A549 (cell line): ENCODE data around the gene RERE. TPM values are rescaled to one million over a fixed set of nuclear protein-coding genes. Genes with fewer than 3 reads are reported as not detected.

Experiments used
- ATAC-seq, 2 experiments: fragments of 200-7000 bp in 1 of 2; fragments of >200 bp in 1 of 2; cut with Nextera tagmentation in 1 of 2; cut with Tn5 transposase in 1 of 2; 3 replicates each; pipeline versions ENCODE4 v1.8.0 to v1.9.1; 2018 to 2020; ENCODE audit warnings: mild to moderate bottlenecking in 1 of 2, moderate library complexity in 1 of 2
- CTCF ChIA-PET: fragments of 300-600 bp; sonication (Branson Sonifier 250); formaldehyde crosslinking; extraction: SDS; loops from one replicate; lab custom pipeline; 2021; ENCODE audit warnings: antibody characterized with exemption, inconsistent platforms; lab: Yijun Ruan, JAX
- POLR2A ChIA-PET: fragments of 350-600 bp; formaldehyde crosslinking; extraction: SDS; loops from one replicate; lab custom pipeline; 2021; ENCODE audit warnings: antibody characterized with exemption, inconsistent platforms; lab: Yijun Ruan, JAX
- DNase-seq, 2 experiments: peaks; one replicate each; pipeline versions ENCODE4 v3.0.0 to v3.0.0-alpha.2; 2011 to 2016; ENCODE audit warnings: low read depth in 1 of 2, low spot score in 1 of 2
- FAIRE-seq: peaks from 2 replicates; lab custom pipeline; 2011; peaks lifted over from hg19 to GRCh38; lab: Jason Lieb, UNC
- H3K27ac ChIP-seq, 2 experiments: fragments of >200 bp; sonication (Bioruptor Twin); formaldehyde crosslinking; 3 replicates each; pipeline ENCODE4 v1.5.1; 2016 to 2017
- H3K4me1 ChIP-seq: fragments of >200 bp; sonication (Bioruptor Twin); formaldehyde crosslinking; 3 replicates; pipeline ENCODE4 v1.6.1; 2016
- H3K4me2 ChIP-seq: fragments of >200 bp; sonication (Bioruptor Twin); formaldehyde crosslinking; 3 replicates; pipeline ENCODE4 v1.6.1; 2016
- H3K4me3 ChIP-seq: fragments of >200 bp; sonication (Bioruptor Twin); formaldehyde crosslinking; 3 replicates; pipeline ENCODE4 v1.5.1; 2016
- H3K9me3 ChIP-seq: fragments of >200 bp; sonication (Bioruptor Twin); formaldehyde crosslinking; 3 replicates; pipeline ENCODE4 v1.6.1; 2016
- BCL3 ChIP-seq: fragments of >200 bp; sonication (Bioruptor Twin); formaldehyde crosslinking; IDR thresholded peaks from 3 replicates; pipeline ENCODE4 v1.6.1; 2016
- CHD4 ChIP-seq: fragments of 200-600 bp; sonication (generic); IDR thresholded peaks from 2 replicates; pipeline ENCODE4 v1.6.1; 2016; ENCODE audit warnings: antibody characterized with exemption, mild to moderate bottlenecking, borderline replicate concordance
- CTCF ChIP-seq: fragments of >200 bp; sonication (Bioruptor Twin); formaldehyde crosslinking; IDR thresholded peaks from 3 replicates; pipeline ENCODE4 v1.5.1; 2016
- FOSB ChIP-seq: fragments of 250-450 bp; sonication (Bioruptor Pico); IDR thresholded peaks from 2 replicates; pipeline ENCODE4 v1.5.0; 2020; ENCODE audit warnings: mild to moderate bottlenecking, moderate library complexity
- FOXS1 ChIP-seq: fragments of 250-450 bp; sonication (Bioruptor Pico); IDR thresholded peaks from 2 replicates; pipeline ENCODE4 v1.5.0; 2020; ENCODE audit warnings: mild to moderate bottlenecking, moderate library complexity
- HES2 ChIP-seq: fragments of >200 bp; sonication (Bioruptor Twin); formaldehyde crosslinking; IDR thresholded peaks from 2 replicates; pipeline ENCODE4 v1.6.1; 2016
- HEYL ChIP-seq: fragments of 250-450 bp; sonication (Bioruptor Pico); IDR thresholded peaks from 2 replicates; pipeline ENCODE4 v1.8.0; 2021; ENCODE audit warnings: mild to moderate bottlenecking, moderate library complexity
- HOXB13 ChIP-seq: fragments of 250-450 bp; sonication (Bioruptor Pico); IDR thresholded peaks from 2 replicates; pipeline ENCODE4 v1.5.0; 2020; ENCODE audit warnings: low read depth, mild to moderate bottlenecking, moderate library complexity
- JUN ChIP-seq, 2 experiments: fragments of >200 bp; sonication (Bioruptor Twin); formaldehyde crosslinking; IDR thresholded peaks; 2 replicates in 1 of 2; 3 replicates in 1 of 2; pipeline ENCODE4 v1.6.1; 2016 to 2017
- MAX ChIP-seq: IDR thresholded peaks from 2 replicates; pipeline ENCODE4 v1.6.1; 2012
- MAZ ChIP-seq: fragments of 150-350 bp; IDR thresholded peaks from 2 replicates; pipeline ENCODE4 v1.6.1; 2014; ENCODE audit warnings: antibody characterized with exemption, low read depth, low read length, borderline replicate concordance
- NFE2L2 ChIP-seq: fragments of 150-350 bp; conservative IDR thresholded peaks from 2 replicates; pipeline ENCODE4 v1.6.1; 2014; ENCODE audit warnings: low read length
- NPAS2 ChIP-seq: fragments of 250-450 bp; sonication (Bioruptor Pico); IDR thresholded peaks from 2 replicates; pipeline ENCODE4 v1.8.0; 2022; ENCODE audit warnings: mild to moderate bottlenecking, moderate library complexity, borderline replicate concordance
- PBX3 ChIP-seq: IDR thresholded peaks from 2 replicates; pipeline ENCODE4 v1.6.1; 2012
- RARB ChIP-seq: fragments of 250-450 bp; sonication (Bioruptor Pico); IDR thresholded peaks from 2 replicates; pipeline ENCODE4 v1.8.0; 2021; ENCODE audit warnings: mild to moderate bottlenecking, moderate library complexity
- RFX5 ChIP-seq: fragments of 450-650 bp; IDR thresholded peaks from 2 replicates; pipeline ENCODE4 v1.7.1; 2014; ENCODE audit warnings: antibody characterized with exemption, mild to moderate bottlenecking, moderate library complexity
- SMC3 ChIP-seq: fragments of >200 bp; sonication (Bioruptor Twin); formaldehyde crosslinking; IDR thresholded peaks from 3 replicates; pipeline ENCODE4 v1.6.1; 2018; ENCODE audit warnings: inconsistent platforms
- SREBF2 ChIP-seq: fragments of 450-650 bp; IDR thresholded peaks from 2 replicates; pipeline ENCODE4 v1.6.1; 2014; ENCODE audit warnings: mild to moderate bottlenecking, moderate library complexity
- TP53 ChIP-seq: fragments of 250-450 bp; sonication (Bioruptor Pico); IDR thresholded peaks from 2 replicates; pipeline ENCODE4 v1.5.0; 2021; ENCODE audit warnings: mild to moderate bottlenecking, moderate library complexity
- ZC3H11A ChIP-seq: fragments of 450-650 bp; IDR thresholded peaks from 2 replicates; pipeline ENCODE4 v1.6.1; 2014; ENCODE audit warnings: antibody characterized with exemption, mild to moderate bottlenecking
- ZNF302 ChIP-seq: fragments of 250-450 bp; sonication (Bioruptor Pico); IDR thresholded peaks from 2 replicates; pipeline ENCODE4 v1.9.0; 2021; ENCODE audit warnings: inconsistent platforms, mild to moderate bottlenecking, moderate library complexity
- ZSCAN20 ChIP-seq: fragments of 250-450 bp; sonication (Bioruptor Pico); IDR thresholded peaks from 2 replicates; pipeline ENCODE4 v1.8.0; 2022; ENCODE audit warnings: mild to moderate bottlenecking, moderate library complexity
- WGBS: methylation state at CpG from one replicate; pipeline ENCODE4 v1.1.6; 2017; ENCODE audit errors: missing lambda C conversion rate; 5-methylcytosine and 5-hydroxymethylcytosine counted together
- polyA plus RNA-seq, 4 experiments: library from polyadenylated mRNA; depleted of rRNA in 3 of 4; stranded (reverse); fragments of >200 nt; fragmentation: RNase III in 1 of 4; extraction: RNeasy Plus Mini Kit Qiagen cat#74134 plus additional on column Dnase treatment in 1 of 4; gene quantifications; 2 replicates in 3 of 4; 3 replicates in 1 of 4; pipeline ENCODE4 v1.2.3, GENCODE V29; 2011 to 2017

RERE gene
- polyA plus RNA-seq, 2 of the 4 experiments (the other 2 are of a cell fraction) = 12.6 to 28.6 TPM

- POLR2A ChIA-PET = no interaction called here
- 79% methylated on average over 4 of the region's 4 CpGs for WGBS
Observed at GRCh38 chr1:8527941-8528340, 289.5 kb downstream of the RERE start.

GRCh38 chr1:8525558-8526275 lies 291.7 kb downstream of the RERE start:
- no peak for FAIRE-seq
- TF ChIP-seq HEYL (CRISPR knock-in tag) (no peak), MAX (peak; percentile 59), PBX3 (0 out of 2 replicates have a peak, but pooled peaks have one; percentile 36)
- TF ChIP-seq, all 56 proteins: peak for 2
- H3K4me2 ChIP-seq = peak overlapping the region; percentile 80
- peaks cover 31% of the 10 kb centered on the region; the same call in 2 of the 3 replicates for H3K4me1 ChIP-seq
- peak; percentile 5 to 76 for DNase-seq
- ATAC-seq = peak; percentile 90 to 95
- CTCF ChIA-PET = interaction anchor here (0.5 to 1.5 kb wide), 7 partner anchors 11 to 616 kb away, joined by 3 to 4 read pairs (median 4); no protein-coding TSS in a partner anchor
- 26% methylated on average over 6 of the region's 11 CpGs for WGBS
- no peaks in the 10 kb centered on the region for H3K9me3 ChIP-seq
- POLR2A ChIA-PET = no interaction called here
- peak overlapping the region; percentile 47 to 80 for H3K27ac ChIP-seq
- peak overlapping the region; percentile 27; the same call in 2 of the 3 replicates for H3K4me3 ChIP-seq

More at GRCh38 chr1:8527941-8528340, 289.5 kb downstream of the RERE start:
- ATAC-seq = no peak
- no peak for FAIRE-seq
- TF ChIP-seq FOXS1 (no peak), TP53 (CRISPR knock-in tag) (no peak), NPAS2 (CRISPR knock-in tag) (no peak), HES2 (no peak), ZC3H11A (no peak), RARB (CRISPR knock-in tag) (no peak), HEYL (CRISPR knock-in tag) (no peak), NFE2L2 (no peak), SMC3 (no peak), RFX5 (no peak), BCL3 (no peak)
- TF ChIP-seq, all 56 proteins: peak for 0
- CTCF ChIA-PET = no interaction called here
- Histone ChIP-seq H3K4me1 (peaks cover 27% of the 10 kb centered on the region; the same call in 2 of the 3 replicates), H3K27ac (no peak overlapping the region), H3K4me3 (no peak overlapping the region), H3K4me2 (no peak overlapping the region), H3K9me3 (no peaks in the 10 kb centered on the region)
- no peak for DNase-seq

GRCh38 chr1:8525216-8525557 lies 292.3 kb downstream of the RERE start:
- ATAC-seq (no peak; a peak in 2 of 6 replicates), FAIRE-seq (no peak), DNase-seq (no peak)
- Histone ChIP-seq H3K4me3 (peak overlapping the region; percentile 27; the same call in 2 of the 3 replicates), H3K9me3 (no peaks in the 10 kb centered on the region), H3K4me2 (peak overlapping the region; percentile 80), H3K27ac (peak overlapping the region; percentile 47 to 80; a peak in 4 of 6 replicates), H3K4me1 (peaks cover 32% of the 10 kb centered on the region; the same call in 2 of the 3 replicates)
- ChIA-PET CTCF (interaction anchor here (0.6 to 1.5 kb wide), 4 partner anchors 18 to 616 kb away, joined by 3 to 4 read pairs (median 4); no protein-coding TSS in a partner anchor), POLR2A (no interaction called here)
- TF ChIP-seq SREBF2 (no peak), ZNF302 (CRISPR knock-in tag) (no peak), CHD4 (no peak), HOXB13 (CRISPR knock-in tag) (no peak), CTCF (no peak), BCL3 (no peak), PBX3 (no peak), ZSCAN20 (CRISPR knock-in tag) (no peak), FOSB (CRISPR knock-in tag) (no peak), JUN (IDR thresholded peaks at IDR 0.05) (no peak), SMC3 (no peak), MAZ (no peak)
- 61% methylated on average over 5 of the region's 6 CpGs for WGBS
